ENCODE measurements around the gene PMIS2.

The PMIS2 gene

DNA sequence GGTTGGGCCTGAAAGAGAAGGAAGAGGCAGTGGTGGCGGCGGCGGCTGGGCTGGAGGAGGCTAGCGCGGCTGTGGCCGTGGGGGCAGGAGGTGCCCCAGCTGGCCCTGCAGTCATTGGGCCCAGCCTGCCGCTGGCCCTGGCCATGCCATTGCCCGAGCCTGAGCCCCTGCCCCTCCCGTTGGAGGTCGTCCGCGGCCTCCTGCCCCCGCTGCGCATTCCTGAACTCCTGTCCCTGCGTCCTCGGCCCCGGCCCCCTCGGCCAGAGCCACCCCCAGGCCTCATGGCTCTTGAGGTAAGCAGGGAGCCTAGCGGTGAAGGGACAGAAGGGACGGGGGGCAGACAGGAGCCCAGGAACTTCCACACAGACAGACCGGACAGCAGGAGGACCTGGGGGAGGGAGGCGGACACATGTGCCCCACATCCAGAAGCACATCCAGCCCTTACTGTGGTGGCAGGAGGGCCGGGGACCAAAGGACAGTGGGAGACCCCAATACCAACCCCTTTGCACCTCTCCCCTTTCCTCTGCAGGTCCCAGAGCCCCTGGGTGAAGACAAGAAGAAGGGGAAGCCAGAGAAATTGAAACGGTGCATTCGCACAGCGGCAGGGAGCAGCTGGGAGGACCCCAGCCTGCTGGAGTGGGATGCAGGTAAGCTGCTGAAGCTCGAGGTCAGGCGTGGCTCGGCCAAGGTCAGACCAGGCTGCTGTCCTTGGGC lies 47.9 kb downstream of the PMIS2 start:
- no peak for DNase-seq

DNA sequence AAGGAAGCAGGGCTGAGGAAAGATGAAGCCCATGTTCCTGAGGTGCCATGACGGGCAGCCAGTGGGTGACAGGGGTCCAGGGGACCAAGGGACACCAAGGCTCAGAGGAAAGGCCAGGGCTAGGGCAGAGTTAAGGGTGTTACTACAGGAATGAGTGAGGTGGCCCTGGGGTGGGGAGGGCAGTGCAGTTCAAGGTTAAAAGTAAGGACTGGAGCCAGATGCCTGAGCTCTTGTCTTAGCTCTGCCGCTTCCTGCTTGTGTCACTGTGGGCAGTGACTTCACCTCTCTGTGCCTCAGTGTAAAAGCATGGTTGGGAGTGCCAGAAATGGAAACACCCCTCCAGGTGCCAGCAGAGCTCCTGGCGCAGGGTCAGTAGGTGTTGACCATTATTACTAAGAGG lies 50.7 kb downstream of the PMIS2 start:
- DNase-seq: no peak
